HL-60 (cell line): ENCODE data around the gene SIN3A.

Experiments
- CTCF ChIP-seq: IDR thresholded peaks from one replicate; pipeline ENCODE4 v1.5.1; 2011; ENCODE audit warnings: low read length, control low read depth, inconsistent platforms; ENCODE audit not compliant: insufficient read depth
- POLR2AphosphoS5 ChIP-seq: IDR thresholded peaks from 2 replicates; pipeline ENCODE4 v1.6.1; 2012; ENCODE audit warnings: low read depth
- REST ChIP-seq: IDR thresholded peaks from 2 replicates; pipeline ENCODE4 v1.6.1; 2012; ENCODE audit warnings: low read depth; ENCODE audit not compliant: insufficient replicate concordance
- SPI1 ChIP-seq: IDR thresholded peaks from 2 replicates; pipeline ENCODE4 v1.6.1; 2012; ENCODE audit warnings: low read depth, mild to moderate bottlenecking, borderline replicate concordance

GRCh38 chr15:75321711-75322110 lies 129.8 kb downstream of the SIN3A start:
- TF ChIP-seq CTCF, result no peak
- TF ChIP-seq POLR2AphosphoS5, result no peak
- TF ChIP-seq REST, result no peak
- no peak for TF ChIP-seq SPI1
